Mucosa of rectum (tissue), 2 donors: ENCODE data around the gene TNIK.

Experiments
- H3K27ac ChIP-seq, 2 donors: one replicate each; pipeline ENCODE4 v1.7.0; 2013; ENCODE audit warnings: inconsistent platforms in 2 of 2, low read depth in 2 of 2, low read length in 2 of 2
- H3K27me3 ChIP-seq, 2 donors: one replicate each; pipeline ENCODE4 v1.7.0; 2013; ENCODE audit warnings: low read length in 2 of 2; ENCODE audit not compliant: control insufficient read depth in 2 of 2, insufficient read depth in 2 of 2
- H3K36me3 ChIP-seq, 2 donors: one replicate each; pipeline ENCODE4 v1.7.0; 2013; ENCODE audit warnings: low read length in 2 of 2; ENCODE audit not compliant: control insufficient read depth in 2 of 2, insufficient read depth in 2 of 2
- H3K4me1 ChIP-seq, 2 donors: one replicate each; pipeline ENCODE4 v1.7.0; 2013; ENCODE audit warnings: low read length in 2 of 2, mild to moderate bottlenecking in 1 of 2; ENCODE audit not compliant: control insufficient read depth in 2 of 2, insufficient read depth in 2 of 2
- H3K4me3 ChIP-seq, 2 donors: one replicate each; pipeline ENCODE4 v1.7.0; 2013; ENCODE audit warnings: low read length in 2 of 2
- H3K9ac ChIP-seq, 2 donors: one replicate each; pipeline ENCODE4 v1.7.0; 2013; ENCODE audit warnings: low read length in 2 of 2, low read depth in 1 of 2, mild to moderate bottlenecking in 1 of 2
- H3K9me3 ChIP-seq, 2 donors: one replicate each; pipeline ENCODE4 v1.7.0; 2013; ENCODE audit warnings: low read length in 2 of 2; ENCODE audit not compliant: control insufficient read depth in 2 of 2
- donor health status: healthy.
- donor health status: Normal muscosa, but diverticular disease.

TNIK gene

DNA sequence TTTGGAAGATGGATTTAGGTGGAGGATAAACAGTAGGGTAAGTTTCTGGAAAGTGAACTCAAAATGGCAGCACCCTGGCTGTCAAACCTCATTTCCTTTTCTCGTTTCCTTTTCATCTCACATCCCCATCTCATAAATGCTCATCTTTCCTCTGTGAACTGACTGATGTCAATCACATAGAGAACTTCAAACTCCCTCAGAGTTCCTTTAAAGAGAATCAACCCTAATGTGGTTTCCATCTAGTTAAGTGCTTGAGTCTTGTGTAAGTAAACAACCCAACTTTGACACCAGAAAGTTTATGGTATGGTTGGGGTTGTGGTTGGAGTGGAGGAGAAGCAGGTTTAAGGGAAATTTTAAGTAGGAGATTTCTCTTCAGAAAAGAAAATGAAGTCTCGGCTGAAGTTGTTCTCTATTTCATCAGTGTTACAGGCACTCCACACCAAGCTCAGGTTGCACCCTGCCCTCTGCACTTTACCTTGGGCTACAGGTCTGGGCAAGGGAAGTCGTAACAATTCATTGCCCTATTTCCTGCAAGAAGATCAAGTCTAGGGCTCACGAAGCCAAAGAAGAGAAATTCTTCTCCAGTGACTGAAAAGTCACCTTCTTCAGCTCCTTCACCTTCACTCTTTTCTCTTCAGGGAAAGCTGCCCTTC, 34.4 kb upstream of the TNIK start:
- Histone ChIP-seq H3K9me3 (no peaks in the 10 kb centered on the region), H3K4me3 (no peak overlapping the region), H3K4me1 (no peaks in the 10 kb centered on the region), H3K36me3 (no peaks in the 10 kb centered on the region), H3K27me3 (no peaks in the 10 kb centered on the region), H3K27ac (no peak overlapping the region), H3K9ac (no peak overlapping the region)

DNA sequence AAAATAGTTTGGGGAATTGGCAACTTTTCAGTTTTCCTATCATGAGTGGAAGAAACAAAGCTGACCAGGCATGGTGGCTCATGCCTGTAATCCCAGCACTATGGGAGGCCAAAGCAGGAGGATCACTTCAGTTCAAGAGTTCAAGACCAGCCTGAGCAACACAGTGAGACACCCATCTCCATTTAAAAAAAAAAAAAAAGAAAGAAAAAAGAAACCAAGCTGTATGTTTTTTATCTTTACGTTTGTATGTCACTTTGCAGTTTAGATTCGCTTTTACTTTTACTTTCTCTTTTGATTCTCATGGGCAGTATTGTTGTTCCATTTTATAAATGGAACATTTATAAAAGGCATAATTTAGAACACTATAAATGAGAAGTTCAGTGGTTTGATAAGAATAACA, 31.2 kb upstream of the TNIK start:
- no peak overlapping the region for H3K27ac ChIP-seq
- H3K27me3 ChIP-seq: no peaks in the 10 kb centered on the region
- peak overlapping the region in 1 of 2 donors; percentile 53 for H3K4me3 ChIP-seq
- H3K9me3 ChIP-seq: no peaks in the 10 kb centered on the region
- H3K9ac ChIP-seq: no peak overlapping the region
- H3K4me1 ChIP-seq: no peaks in the 10 kb centered on the region
- H3K36me3 ChIP-seq: no peaks in the 10 kb centered on the region

DNA sequence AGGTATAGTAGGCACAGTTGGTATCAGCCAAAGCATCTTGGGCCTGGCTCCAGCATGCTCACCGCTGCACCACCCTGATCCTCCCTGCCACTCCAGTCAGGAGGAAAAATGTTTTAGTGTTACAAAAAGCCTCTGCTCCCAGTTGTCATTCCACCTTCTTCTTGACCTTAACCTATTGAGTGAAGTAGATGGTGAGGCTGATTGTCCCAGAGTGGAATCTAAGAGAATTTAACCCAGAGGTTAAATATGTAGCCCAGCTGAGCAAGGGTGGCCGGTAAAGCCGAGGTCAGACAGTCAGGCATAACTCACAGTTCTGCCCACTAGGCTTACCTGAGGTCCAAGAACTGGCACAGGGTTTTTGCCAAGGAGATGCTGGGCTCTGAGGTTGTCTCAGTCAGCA, 30.7 kb upstream of the TNIK start:
- Histone ChIP-seq H3K9ac (no peak overlapping the region), H3K36me3 (no peaks in the 10 kb centered on the region), H3K4me3 (no peak overlapping the region), H3K4me1 (no peaks in the 10 kb centered on the region), H3K27ac (no peak overlapping the region), H3K27me3 (no peaks in the 10 kb centered on the region), H3K9me3 (no peaks in the 10 kb centered on the region)

DNA sequence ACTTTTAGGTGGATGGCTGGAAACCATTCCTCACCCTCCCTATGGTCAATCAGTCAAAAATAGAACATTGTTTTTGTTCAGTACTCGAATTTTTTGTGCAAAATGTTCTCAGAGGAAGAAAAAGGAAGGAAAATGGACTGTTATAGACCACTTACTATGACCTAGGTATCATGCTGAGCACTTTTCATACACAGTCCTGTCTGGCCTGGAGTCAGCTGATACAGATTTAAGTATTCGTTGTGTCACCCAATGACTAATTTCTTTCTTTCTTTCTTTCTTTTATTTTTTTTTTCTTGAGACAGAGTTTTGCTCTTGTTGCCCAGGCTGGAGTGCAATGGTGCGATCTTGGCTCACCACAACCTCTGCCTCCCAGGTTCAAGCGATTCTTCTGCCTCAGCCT, 29.1 kb upstream of the TNIK start:
- Histone ChIP-seq H3K4me1 (no peaks in the 10 kb centered on the region), H3K9me3 (no peaks in the 10 kb centered on the region), H3K36me3 (no peaks in the 10 kb centered on the region), H3K27ac (no peak overlapping the region), H3K4me3 (no peak overlapping the region), H3K9ac (no peak overlapping the region), H3K27me3 (no peaks in the 10 kb centered on the region)

DNA sequence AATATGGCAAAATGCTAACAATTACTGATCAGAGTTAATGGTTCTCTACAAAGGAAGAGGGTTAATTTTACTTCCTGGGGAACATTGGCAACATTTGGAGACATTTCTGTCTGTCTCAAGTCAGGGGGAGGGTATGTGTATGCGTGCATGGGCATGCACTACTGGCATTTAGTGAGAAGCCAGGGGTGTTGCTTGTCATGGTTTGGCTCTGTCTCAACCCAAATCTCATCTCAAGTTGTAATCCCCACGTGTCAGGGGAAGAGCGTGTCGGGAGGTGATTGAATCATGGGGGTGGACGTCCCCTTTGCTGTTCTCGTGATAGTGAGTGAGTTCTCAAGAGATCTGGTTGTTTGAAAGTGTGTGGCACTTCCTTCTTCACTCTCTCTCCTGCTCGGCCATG, 28.3 kb upstream of the TNIK start:
- H3K4me1 ChIP-seq: no peaks in the 10 kb centered on the region

DNA sequence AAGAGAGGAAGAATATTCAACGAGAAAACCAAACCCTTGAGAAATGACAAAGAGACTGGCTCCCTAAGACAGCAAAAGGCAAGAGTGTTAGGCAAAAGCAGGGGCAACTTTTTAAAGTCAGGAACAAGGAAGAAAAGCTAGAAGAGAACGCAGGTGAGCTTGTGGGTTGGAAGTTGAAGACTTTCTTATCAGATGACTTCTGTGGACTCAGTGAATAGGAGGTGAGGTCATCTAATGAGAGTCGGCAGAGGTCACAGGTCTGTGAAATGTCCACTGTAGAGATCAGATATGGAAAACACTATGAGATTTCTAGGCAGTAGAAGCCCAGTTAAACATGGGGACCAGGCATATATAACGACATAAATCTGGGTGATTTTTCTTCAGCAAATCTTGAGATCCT, 27.2 kb upstream of the TNIK start:
- Histone ChIP-seq H3K27ac (no peak overlapping the region), H3K4me1 (no peaks in the 10 kb centered on the region), H3K4me3 (no peak overlapping the region), H3K9me3 (no peaks in the 10 kb centered on the region), H3K27me3 (no peaks in the 10 kb centered on the region), H3K36me3 (no peaks in the 10 kb centered on the region), H3K9ac (no peak overlapping the region)

More for the DNA sequence above, 28.3 kb upstream of the TNIK start:
- Histone ChIP-seq H3K36me3 (no peaks in the 10 kb centered on the region), H3K9me3 (no peaks in the 10 kb centered on the region), H3K4me3 (no peak overlapping the region), H3K9ac (no peak overlapping the region), H3K27me3 (no peaks in the 10 kb centered on the region), H3K27ac (no peak overlapping the region)

DNA sequence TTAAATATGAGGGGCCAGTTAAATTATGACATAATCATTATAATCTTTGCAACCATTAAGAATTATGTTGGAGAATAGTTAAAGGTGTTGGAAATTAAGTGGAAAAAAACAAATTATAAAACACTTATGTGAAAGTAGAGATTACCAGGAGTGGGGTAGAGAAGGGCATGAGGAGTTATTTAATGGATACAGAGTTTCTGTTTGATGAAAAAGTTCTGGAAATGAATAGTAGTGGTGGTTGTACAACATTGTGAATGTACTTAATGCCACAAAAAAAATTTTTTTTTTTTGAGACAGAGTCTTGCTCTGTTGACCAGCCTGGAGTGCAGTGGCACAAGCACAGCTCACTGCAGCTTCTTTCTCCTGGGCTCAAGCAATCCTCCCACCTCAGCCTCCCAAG, 25.1 kb upstream of the TNIK start:
- Histone ChIP-seq H3K4me1 (no peaks in the 10 kb centered on the region), H3K9me3 (no peaks in the 10 kb centered on the region), H3K27ac (no peak overlapping the region), H3K36me3 (no peaks in the 10 kb centered on the region), H3K9ac (no peak overlapping the region), H3K4me3 (no peak overlapping the region), H3K27me3 (no peaks in the 10 kb centered on the region)

DNA sequence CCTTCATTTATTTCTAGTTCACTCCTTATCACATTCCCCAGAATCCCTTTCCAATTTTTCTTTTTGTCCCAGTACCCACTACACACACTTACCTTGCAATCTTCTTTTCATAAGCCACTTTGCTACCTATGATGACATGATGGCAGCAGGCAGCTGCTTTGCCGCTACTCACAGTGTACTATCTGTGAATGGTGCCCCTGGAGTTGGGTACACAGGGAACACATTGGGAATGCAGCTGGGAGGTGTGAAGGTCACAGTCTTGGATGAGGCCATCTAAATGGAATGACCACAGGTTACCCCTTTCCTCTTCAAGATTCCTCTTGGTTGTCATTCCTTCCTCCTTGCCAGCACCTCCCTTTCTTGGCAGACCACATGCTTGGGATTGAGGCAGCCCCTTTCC, 20.8 kb upstream of the TNIK start:
- Histone ChIP-seq H3K27me3 (no peaks in the 10 kb centered on the region), H3K27ac (no peak overlapping the region), H3K4me1 (no peaks in the 10 kb centered on the region)

DNA sequence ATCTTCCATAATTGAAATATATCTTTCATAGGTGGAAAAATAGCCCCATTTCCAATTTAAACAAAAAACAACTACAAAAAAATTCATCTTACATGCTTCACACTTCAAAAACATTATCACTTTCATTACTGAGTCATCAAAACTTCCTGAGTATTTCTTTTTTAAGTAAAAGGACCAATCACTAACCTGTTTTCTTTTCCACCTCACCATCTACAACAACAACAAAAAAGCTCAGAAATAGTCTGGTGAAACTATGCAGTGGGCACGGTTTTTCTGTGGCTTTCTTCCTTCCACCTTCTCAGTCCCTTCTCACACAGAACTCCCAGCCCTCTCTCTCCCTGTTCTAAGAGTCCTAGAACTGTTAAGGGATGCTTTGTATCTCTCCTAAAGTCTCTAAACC, 20.3 kb upstream of the TNIK start:
- Histone ChIP-seq H3K4me3 (no peak overlapping the region), H3K9ac (no peak overlapping the region), H3K9me3 (no peaks in the 10 kb centered on the region), H3K27me3 (no peaks in the 10 kb centered on the region), H3K36me3 (no peaks in the 10 kb centered on the region), H3K4me1 (no peaks in the 10 kb centered on the region), H3K27ac (no peak overlapping the region)

More for the DNA sequence above, 20.8 kb upstream of the TNIK start:
- no peaks in the 10 kb centered on the region for H3K36me3 ChIP-seq
- H3K9ac ChIP-seq: no peak overlapping the region
- no peaks in the 10 kb centered on the region for H3K9me3 ChIP-seq
- no peak overlapping the region for H3K4me3 ChIP-seq

DNA sequence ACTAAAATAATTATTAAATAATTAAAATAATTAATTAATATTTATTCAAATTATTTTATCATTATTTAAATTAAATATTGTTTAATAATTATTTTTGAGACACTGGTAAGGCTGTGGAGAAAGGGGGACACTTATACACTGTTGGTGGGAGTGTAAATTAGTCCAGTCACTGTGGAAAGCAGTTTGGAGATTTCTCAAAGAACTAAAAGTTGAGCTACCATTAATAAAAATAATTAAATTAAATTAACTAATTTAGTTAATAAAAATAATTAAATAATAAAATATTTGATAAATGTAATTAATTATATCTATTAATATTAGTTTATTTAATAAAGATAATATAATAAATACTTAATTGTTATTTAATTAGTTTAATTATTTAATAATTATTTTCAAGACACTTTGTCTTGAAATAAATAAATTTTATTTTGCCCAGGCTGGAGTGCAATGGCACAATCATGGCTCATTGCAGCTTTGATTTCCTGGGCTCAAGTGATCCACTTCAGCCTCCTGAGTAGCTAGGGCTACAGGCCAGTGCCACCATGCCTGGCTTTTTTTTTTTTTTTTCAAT, 16.4 kb upstream of the TNIK start:
- Histone ChIP-seq H3K4me3 (no peak overlapping the region), H3K9ac (no peak overlapping the region), H3K4me1 (no peaks in the 10 kb centered on the region), H3K9me3 (no peaks in the 10 kb centered on the region), H3K36me3 (no peaks in the 10 kb centered on the region), H3K27ac (no peak overlapping the region), H3K27me3 (no peaks in the 10 kb centered on the region)
